SU-DHL-6 (cell line): ENCODE results near the gene EPC2.

Experiments
- H2AFZ ChIP-seq: fragments of 200-600 bp; sonication (generic); 2 replicates; pipeline ENCODE4 v1.6.1; 2014; ENCODE audit warnings: low read depth, mild to moderate bottlenecking, moderate library complexity, mixed read lengths, antibody characterized with exemption, low read length; ENCODE audit not compliant: severe bottlenecking
- H3F3A ChIP-seq: fragments of 200-600 bp; shearing (Covaris generic); 2 replicates; pipeline ENCODE4 v1.6.0; 2016; ENCODE audit warnings: antibody characterized with exemption, mild to moderate bottlenecking; ENCODE audit not compliant: insufficient read depth
- H3K27ac ChIP-seq: fragments of 200-600 bp; sonication (generic); 2 replicates; pipeline ENCODE4 v1.5.1; 2016; ENCODE audit warnings: low read depth, mild to moderate bottlenecking, low read length, moderate library complexity, mixed read lengths
- H3K27me3 ChIP-seq: fragments of 200-600 bp; sonication (generic), shearing (Covaris generic); 2 replicates; pipeline ENCODE4 v1.6.0; 2014; ENCODE audit warnings: mild to moderate bottlenecking, low read length
- H3K36me3 ChIP-seq: fragments of 200-600 bp; sonication (generic); 2 replicates; pipeline ENCODE4 v1.6.1; 2014; ENCODE audit warnings: mild to moderate bottlenecking, low read length, mixed read lengths
- H3K4me2 ChIP-seq: fragments of 300-600, 200-600 bp; shearing (Covaris generic), sonication (generic); 2 replicates; pipeline ENCODE4 v1.6.0; 2014; ENCODE audit warnings: low read length, low read depth, mild to moderate bottlenecking; ENCODE audit not compliant: poor library complexity, severe bottlenecking
- H3K4me3 ChIP-seq: fragments of 200-600 bp; sonication (generic); 2 replicates; pipeline ENCODE4 v1.5.1; 2014; ENCODE audit warnings: antibody characterized with exemption, low read length, mild to moderate bottlenecking, mixed read lengths; ENCODE audit not compliant: insufficient read depth, poor library complexity, severe bottlenecking
- H3K79me2 ChIP-seq: fragments of 200-600 bp; sonication (generic); 2 replicates; pipeline ENCODE4 v1.6.1; 2014; ENCODE audit warnings: mild to moderate bottlenecking, low read length, moderate library complexity; ENCODE audit not compliant: insufficient read depth
- H3K9ac ChIP-seq: fragments of 200-600 bp; sonication (generic); 2 replicates; pipeline ENCODE4 v1.7.0; 2014; ENCODE audit warnings: mild to moderate bottlenecking, low read length
- H3K9me2 ChIP-seq: fragments of 200-600 bp; sonication (generic); replicated peaks from 2 replicates; pipeline ENCODE4 v1.6.1; 2014; ENCODE audit warnings: low read length; ENCODE audit not compliant: insufficient read depth
- H3K9me3 ChIP-seq: fragments of 200-600 bp; sonication (generic); 2 replicates; pipeline ENCODE4 v1.6.1; 2014; ENCODE audit warnings: low read length, mixed read lengths; ENCODE audit not compliant: insufficient read depth
- H4K20me1 ChIP-seq: fragments of 200-600 bp; sonication (generic); 2 replicates; pipeline ENCODE4 v1.6.1; 2014; ENCODE audit warnings: low read depth, mild to moderate bottlenecking, antibody characterized with exemption, low read length, moderate library complexity, mixed read lengths
- CTCF ChIP-seq: fragments of 200-600 bp; sonication (generic); IDR thresholded peaks from one replicate; pipeline ENCODE4 v1.5.1; 2017; ENCODE audit warnings: antibody characterized with exemption, mild to moderate bottlenecking, low read length, moderate library complexity; ENCODE audit not compliant: insufficient read depth, poor library complexity, severe bottlenecking
- EZH2phosphoT487 ChIP-seq: fragments of 200-600 bp; sonication (generic), shearing (Covaris generic); conservative IDR thresholded peaks from 2 replicates; pipeline ENCODE4 v1.6.1; 2018; ENCODE audit warnings: mild to moderate bottlenecking, antibody characterized with exemption, low read length, moderate library complexity, mixed read lengths

The EPC2 gene

GRCh38 chr2:148817210-148817708, 172.7 kb downstream of the EPC2 start:
- Histone ChIP-seq H3K9me3 (no peaks in the 10 kb centered on the region), H3K9me2 (no peaks in the 10 kb centered on the region), H3K36me3 (no peaks in the 10 kb centered on the region), H3F3A (no peaks in the 10 kb centered on the region), H3K4me3 (no peak overlapping the region), H3K27ac (no peak overlapping the region), H2AFZ (no peak overlapping the region), H3K79me2 (no peaks in the 10 kb centered on the region), H4K20me1 (no peaks in the 10 kb centered on the region), H3K4me2 (no peak overlapping the region), H3K9ac (no peak overlapping the region), H3K27me3 (peaks cover 2% of the 10 kb centered on the region; the same call in 1 of the 2 replicates)
- TF ChIP-seq CTCF = no peak
- TF ChIP-seq EZH2phosphoT487 = no peak

GRCh38 chr2:148819019-148819585, 174.6 kb downstream of the EPC2 start:
- Histone ChIP-seq H3F3A (no peaks in the 10 kb centered on the region), H3K9me2 (no peaks in the 10 kb centered on the region), H3K9ac (no peak overlapping the region), H4K20me1 (no peaks in the 10 kb centered on the region), H3K27me3 (peaks cover 2% of the 10 kb centered on the region; the same call in 1 of the 2 replicates), H3K4me2 (no peak overlapping the region), H3K9me3 (no peaks in the 10 kb centered on the region), H3K36me3 (no peaks in the 10 kb centered on the region), H3K79me2 (no peaks in the 10 kb centered on the region), H3K4me3 (no peak overlapping the region), H3K27ac (no peak overlapping the region), H2AFZ (no peak overlapping the region)
- TF ChIP-seq EZH2phosphoT487 = no peak
- TF ChIP-seq CTCF = no peak

- TF ChIP-seq EZH2phosphoT487 = no peak
Observed at GRCh38 chr2:148824190-148824589, 179.6 kb downstream of the EPC2 start.

GRCh38 chr2:148826791-148827190, 182.2 kb downstream of the EPC2 start:
- Histone ChIP-seq H3K9me2 (no peaks in the 10 kb centered on the region), H3K4me2 (no peak overlapping the region), H3K9ac (no peak overlapping the region), H3K36me3 (no peaks in the 10 kb centered on the region), H3K27me3 (no peaks in the 10 kb centered on the region; the same call in 1 of the 2 replicates), H4K20me1 (no peaks in the 10 kb centered on the region), H3K79me2 (no peaks in the 10 kb centered on the region), H2AFZ (no peak overlapping the region), H3K4me3 (no peak overlapping the region), H3F3A (no peaks in the 10 kb centered on the region), H3K27ac (no peak overlapping the region), H3K9me3 (peaks cover 5% of the 10 kb centered on the region; the same call in 1 of the 2 replicates)
- TF ChIP-seq CTCF = no peak
- no peak for TF ChIP-seq EZH2phosphoT487

More at GRCh38 chr2:148824190-148824589, 179.6 kb downstream of the EPC2 start:
- no peaks in the 10 kb centered on the region for H3F3A ChIP-seq
- no peak overlapping the region for H3K4me3 ChIP-seq
- no peaks in the 10 kb centered on the region for H4K20me1 ChIP-seq
- H3K27ac ChIP-seq = no peak overlapping the region
- no peak overlapping the region for H3K9ac ChIP-seq
- H3K4me2 ChIP-seq = no peak overlapping the region
- no peaks in the 10 kb centered on the region for H3K36me3 ChIP-seq
- no peaks in the 10 kb centered on the region for H3K79me2 ChIP-seq
- peaks cover 5% of the 10 kb centered on the region; the same call in 1 of the 2 replicates for H3K9me3 ChIP-seq
- H2AFZ ChIP-seq = no peak overlapping the region
- no peaks in the 10 kb centered on the region for H3K9me2 ChIP-seq
- no peaks in the 10 kb centered on the region; the same call in 1 of the 2 replicates for H3K27me3 ChIP-seq
